Measurements from ENCODE around the gene PLCD3. TPM values are rescaled to one million over a fixed set of nuclear protein-coding genes. Genes with fewer than 3 reads are reported as not detected.

PLCD3 gene
- total and polyA plus RNA-seq, 2 of the 13 experiments (the other 11 are each of a cell fraction or from before 2014, with no cell fraction given), result 11.3 to 39.1 TPM

DNA sequence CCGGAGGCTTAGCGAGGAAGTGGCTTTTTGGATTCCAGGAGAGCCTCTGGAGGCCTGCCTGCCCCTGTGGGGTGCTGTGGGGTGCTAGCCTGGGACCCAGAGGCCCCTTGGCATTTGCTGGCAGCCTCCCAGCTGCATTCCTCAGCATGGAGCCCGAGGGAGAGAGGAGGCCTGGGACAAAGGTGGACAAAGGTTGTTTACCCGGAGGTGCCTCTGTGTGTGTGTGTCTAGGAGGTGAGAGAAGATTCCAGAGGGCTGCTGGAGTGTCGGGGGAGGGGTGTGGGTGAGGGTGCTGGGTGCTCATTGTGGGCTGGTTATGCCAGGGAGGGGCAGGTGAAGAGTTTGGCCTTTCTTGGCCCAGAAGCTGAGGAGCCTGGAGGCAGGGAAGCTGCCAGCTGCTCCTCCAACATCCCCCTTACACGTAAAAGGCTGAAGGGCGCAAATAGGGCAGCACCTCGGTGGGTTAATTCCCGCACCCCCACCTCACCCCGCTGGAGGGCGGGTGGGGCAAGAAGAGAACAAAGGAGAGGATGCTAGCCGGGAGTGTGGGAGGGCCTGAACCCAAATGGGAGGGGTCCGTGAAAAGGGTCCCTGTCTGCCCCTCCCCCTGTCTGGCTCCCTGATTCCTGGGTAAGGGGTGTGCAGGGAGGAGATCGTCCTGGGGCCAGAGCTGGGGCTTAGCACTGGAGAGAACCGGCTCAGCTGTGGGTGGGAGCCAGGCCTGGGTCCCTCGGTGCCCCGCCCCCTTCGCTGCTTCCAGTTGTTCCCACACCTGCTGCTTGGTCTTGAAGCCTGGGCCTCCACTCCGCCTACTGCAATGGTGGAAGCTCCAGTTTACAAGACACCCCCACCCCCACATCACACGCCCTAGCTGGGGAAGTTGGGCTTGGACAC, 39.3 kb upstream of the PLCD3 start (continued):
- TF ChIP-seq RFX1 (IDR thresholded peaks at IDR 0.05) (no peak), RFX5 (IDR thresholded peaks at IDR 0.05; ENCODE audit: low read depth, low read length) (no peak), ZNF501 (CRISPR knock-in tag; IDR thresholded peaks at IDR 0.05) (peak; percentile 92), ZNF343 (CRISPR knock-in tag; IDR thresholded peaks at IDR 0.05) (peak; percentile 69; the same call in 1 of the 2 replicates), TARDBP (CRISPR knock-in tag; IDR thresholded peaks at IDR 0.05) (peak; percentile 73), MTF2 (CRISPR knock-in tag; IDR thresholded peaks at IDR 0.05; ENCODE audit: borderline replicate concordance) (0 out of 2 replicates have a peak, but pooled peaks have one; percentile 44), ZNF296 (CRISPR knock-in tag; conservative IDR thresholded peaks at IDR 0.05) (no peak), REL (CRISPR knock-in tag; conservative IDR thresholded peaks at IDR 0.05) (peak; percentile 63), ZSCAN25 (CRISPR knock-in tag; IDR thresholded peaks at IDR 0.05) (peak; percentile 85), ZNF629 (CRISPR knock-in tag; conservative IDR thresholded peaks at IDR 0.05) (0 out of 2 replicates have a peak, but pooled peaks have one; percentile 6), ZNF431 (CRISPR knock-in tag; IDR thresholded peaks at IDR 0.05; ENCODE audit: borderline replicate concordance, low read depth) (0 out of 2 replicates have a peak, but pooled peaks have one; percentile 16), ZFX (CRISPR knock-in tag; IDR thresholded peaks at IDR 0.05; ENCODE audit: low read depth) (peak; percentile 80), FOXP1 (IDR thresholded peaks at IDR 0.05) (peak; percentile 81; the same call in 1 of the 2 replicates), FOXP1 (CRISPR knock-in tag; IDR thresholded peaks at IDR 0.05) (peak; percentile 94), NCOA1 (CRISPR knock-in tag; IDR thresholded peaks at IDR 0.05) (peak; percentile 85), PRMT3 (CRISPR knock-in tag; IDR thresholded peaks at IDR 0.05; ENCODE audit: borderline replicate concordance, low read depth) (0 out of 2 replicates have a peak, but pooled peaks have one; percentile 14), SUZ12 (IDR thresholded peaks at IDR 0.05; ENCODE audit: low read depth, low read length) (no peak), ZFP36L1 (CRISPR knock-in tag; IDR thresholded peaks at IDR 0.05) (no peak; the same call in 1 of the 2 replicates), SOX6 (IDR thresholded peaks at IDR 0.05) (no peak), SOX6 (CRISPR knock-in tag; IDR thresholded peaks at IDR 0.05) (peak; percentile 90), ZNF317 (CRISPR knock-in tag; IDR thresholded peaks at IDR 0.05) (no peak; the same call in 1 of the 2 replicates), ADNP (CRISPR knock-in tag; IDR thresholded peaks at IDR 0.05) (no peak), ZKSCAN1 (IDR thresholded peaks at IDR 0.05; ENCODE audit: low read length) (no peak), ZNF331 (CRISPR knock-in tag; IDR thresholded peaks at IDR 0.05) (peak; percentile 84; the same call in 1 of the 2 replicates), HCFC1 (IDR thresholded peaks at IDR 0.05; ENCODE audit: low read depth, low read length) (no peak), MAF1 (CRISPR knock-in tag; IDR thresholded peaks at IDR 0.05; ENCODE audit: borderline replicate concordance) (no peak), ZNF530 (CRISPR knock-in tag; IDR thresholded peaks at IDR 0.05; ENCODE audit: low read depth) (no peak; the same call in 1 of the 2 replicates)
- TF ChIP-seq, protein P1, sequence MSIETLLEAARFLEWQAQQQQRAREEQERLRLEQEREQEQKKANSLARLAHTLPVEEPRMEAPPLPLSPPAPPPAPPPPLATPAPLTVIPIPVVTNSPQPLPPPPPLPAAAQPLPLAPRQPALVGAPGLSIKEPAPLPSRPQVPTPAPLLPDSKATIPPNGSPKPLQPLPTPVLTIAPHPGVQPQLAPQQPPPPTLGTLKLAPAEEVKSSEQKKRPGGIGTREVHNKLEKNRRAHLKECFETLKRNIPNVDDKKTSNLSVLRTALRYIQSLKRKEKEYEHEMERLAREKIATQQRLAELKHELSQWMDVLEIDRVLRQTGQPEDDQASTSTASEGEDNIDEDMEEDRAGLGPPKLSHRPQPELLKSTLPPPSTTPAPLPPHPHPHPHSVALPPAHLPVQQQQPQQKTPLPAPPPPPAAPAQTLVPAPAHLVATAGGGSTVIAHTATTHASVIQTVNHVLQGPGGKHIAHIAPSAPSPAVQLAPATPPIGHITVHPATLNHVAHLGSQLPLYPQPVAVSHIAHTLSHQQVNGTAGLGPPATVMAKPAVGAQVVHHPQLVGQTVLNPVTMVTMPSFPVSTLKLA (IDR thresholded peaks at IDR 0.05), result no peak
- TF ChIP-seq, protein P2, sequence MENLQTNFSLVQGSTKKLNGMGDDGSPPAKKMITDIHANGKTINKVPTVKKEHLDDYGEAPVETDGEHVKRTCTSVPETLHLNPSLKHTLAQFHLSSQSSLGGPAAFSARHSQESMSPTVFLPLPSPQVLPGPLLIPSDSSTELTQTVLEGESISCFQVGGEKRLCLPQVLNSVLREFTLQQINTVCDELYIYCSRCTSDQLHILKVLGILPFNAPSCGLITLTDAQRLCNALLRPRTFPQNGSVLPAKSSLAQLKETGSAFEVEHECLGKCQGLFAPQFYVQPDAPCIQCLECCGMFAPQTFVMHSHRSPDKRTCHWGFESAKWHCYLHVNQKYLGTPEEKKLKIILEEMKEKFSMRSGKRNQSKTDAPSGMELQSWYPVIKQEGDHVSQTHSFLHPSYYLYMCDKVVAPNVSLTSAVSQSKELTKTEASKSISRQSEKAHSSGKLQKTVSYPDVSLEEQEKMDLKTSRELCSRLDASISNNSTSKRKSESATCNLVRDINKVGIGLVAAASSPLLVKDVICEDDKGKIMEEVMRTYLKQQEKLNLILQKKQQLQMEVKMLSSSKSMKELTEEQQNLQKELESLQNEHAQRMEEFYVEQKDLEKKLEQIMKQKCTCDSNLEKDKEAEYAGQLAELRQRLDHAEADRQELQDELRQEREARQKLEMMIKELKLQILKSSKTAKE (CRISPR knock-in tag; IDR thresholded peaks at IDR 0.05; ENCODE audit: borderline replicate concordance), result peak; percentile 85; the same call in 1 of the 2 replicates
